ENCODE measurements around the gene LGALS7.

GRCh38 chr19:38728752-38729541, 44.4 kb downstream of the LGALS7 start:
- no peak for TF ChIP-seq EZH2 (IDR thresholded peaks at IDR 0.05; ENCODE audit: insufficient read depth, poor library complexity, severe bottlenecking)
- TF ChIP-seq EZH2phosphoT487 (IDR thresholded peaks at IDR 0.05; ENCODE audit: insufficient read depth, low read depth), result no peak
